Sigmoid colon (tissue), 7 donors: ENCODE measurements around the gene EME2. TPM values are rescaled to one million over a fixed set of nuclear protein-coding genes. Genes with fewer than 3 reads are reported as not detected.

Experiments
- DNase-seq: peaks from one replicate; pipeline ENCODE4 v3.0.0-alpha.2; 2019
- H3K27ac ChIP-seq, 4 donors: fragments of 200-600 bp; sonication (generic); one replicate each; pipeline ENCODE4 v1.5.1; 2016 to 2019; ENCODE audit warnings: mild to moderate bottlenecking in 1 of 4
- H3K27me3 ChIP-seq, 3 donors: fragments of 200-600 bp; sonication (generic); one replicate each; pipeline ENCODE4 v1.5.1; 2019; ENCODE audit warnings: mild to moderate bottlenecking in 1 of 3
- H3K36me3 ChIP-seq, 4 donors: fragments of 200-600 bp; sonication (generic); one replicate each; pipeline ENCODE4 v1.5.1; 2016 to 2019
- H3K4me1 ChIP-seq, 4 donors: fragments of 200-600 bp; sonication (generic); one replicate each; pipeline ENCODE4 v1.5.1; 2017 to 2019
- H3K4me3 ChIP-seq, 4 donors: fragments of 200-600 bp; sonication (generic); one replicate each; pipeline ENCODE4 v1.5.1; 2017 to 2019; ENCODE audit warnings: mild to moderate bottlenecking in 2 of 4, moderate library complexity in 1 of 4
- H3K9me3 ChIP-seq, 4 donors: fragments of 200-600 bp in 3 of 4; sonication (generic) in 3 of 4; one replicate each; pipeline versions ENCODE4 v1.5.1 to v1.6.1; 2013 to 2019
- EP300 ChIP-seq, 4 donors: sonication (generic); formaldehyde crosslinking; IDR thresholded peaks; one replicate each; pipeline ENCODE4 v1.6.1; 2017; ENCODE audit warnings: antibody characterized with exemption in 4 of 4
- POLR2A ChIP-seq, 2 donors: fragments of 450-650 bp; IDR thresholded peaks; one replicate each; pipeline ENCODE4 v1.6.1; 2016; ENCODE audit warnings: antibody characterized with exemption in 2 of 2, mild to moderate bottlenecking in 2 of 2, moderate library complexity in 2 of 2
- POLR2AphosphoS5 ChIP-seq, 4 donors: sonication (generic); formaldehyde crosslinking; IDR thresholded peaks; one replicate each; pipeline ENCODE4 v1.6.1; 2017; ENCODE audit warnings: antibody characterized with exemption in 4 of 4
- WGBS, 2 donors: extraction: QIAGEN DNeasy Blood & Tissue Kit; methylation state at CpG; one replicate each; pipeline ENCODE4 v1.1.7; 2013; 5-methylcytosine and 5-hydroxymethylcytosine counted together
- intact Hi-C: fragments of 100-400 bp; cut with DNase I; formaldehyde crosslinking; loops from one replicate; pipeline ENCODE4 v1.15.1; 2023
- polyA plus RNA-seq, 3 donors: library from polyadenylated mRNA; stranded (reverse); fragments of 200-250 nt; gene quantifications; one replicate each; pipeline ENCODE4 v1.2.3, GENCODE V29; 2013
- total RNA-seq, 4 donors: library from RNA; depleted of rRNA; stranded (reverse); fragments of >200 nt; gene quantifications; one replicate each; pipeline ENCODE4 v1.1.0, GENCODE V29; 2016
- TF ChIP-seq, protein P1 (sequence below), 4 experiments: fragments of 450-650 bp in 3 of 4; fragments of 200-600 bp in 1 of 4; IDR thresholded peaks; one replicate each; pipeline ENCODE4 v1.5.1; 2016 to 2019; ENCODE audit warnings: antibody characterized with exemption in 4 of 4, mild to moderate bottlenecking in 3 of 4, moderate library complexity in 2 of 4
- donor health status: healthy with polysubstance abuse.
- donor health status: Bipolar disorder and iron deficiency.
- donor health status: healthy.

Gene EME2
- total RNA-seq (10 to 100 TPM in 1 of 4 donors, 1 to 10 TPM in 3; 4.3 to 10.5 (median 7.2) TPM), polyA plus RNA-seq (10 to 100 TPM in 1 of 3 donors, 1 to 10 TPM in 2; 1.8 to 17.1 (median 2.5) TPM)

- H3K36me3 ChIP-seq, result peaks cover 14 to 43% (median 32%) of the 10 kb centered on the region in 4 donors
- no peak for TF ChIP-seq POLR2A (IDR thresholded peaks at IDR 0.05)
- TF ChIP-seq, protein P1, sequence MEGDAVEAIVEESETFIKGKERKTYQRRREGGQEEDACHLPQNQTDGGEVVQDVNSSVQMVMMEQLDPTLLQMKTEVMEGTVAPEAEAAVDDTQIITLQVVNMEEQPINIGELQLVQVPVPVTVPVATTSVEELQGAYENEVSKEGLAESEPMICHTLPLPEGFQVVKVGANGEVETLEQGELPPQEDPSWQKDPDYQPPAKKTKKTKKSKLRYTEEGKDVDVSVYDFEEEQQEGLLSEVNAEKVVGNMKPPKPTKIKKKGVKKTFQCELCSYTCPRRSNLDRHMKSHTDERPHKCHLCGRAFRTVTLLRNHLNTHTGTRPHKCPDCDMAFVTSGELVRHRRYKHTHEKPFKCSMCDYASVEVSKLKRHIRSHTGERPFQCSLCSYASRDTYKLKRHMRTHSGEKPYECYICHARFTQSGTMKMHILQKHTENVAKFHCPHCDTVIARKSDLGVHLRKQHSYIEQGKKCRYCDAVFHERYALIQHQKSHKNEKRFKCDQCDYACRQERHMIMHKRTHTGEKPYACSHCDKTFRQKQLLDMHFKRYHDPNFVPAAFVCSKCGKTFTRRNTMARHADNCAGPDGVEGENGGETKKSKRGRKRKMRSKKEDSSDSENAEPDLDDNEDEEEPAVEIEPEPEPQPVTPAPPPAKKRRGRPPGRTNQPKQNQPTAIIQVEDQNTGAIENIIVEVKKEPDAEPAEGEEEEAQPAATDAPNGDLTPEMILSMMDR (IDR thresholded peaks at IDR 0.05), result no peak
- no peak for TF ChIP-seq POLR2AphosphoS5 (IDR thresholded peaks at IDR 0.05)
- peaks cover 0 to 56% (median 47%) of the 10 kb centered on the region in 4 donors for H3K4me1 ChIP-seq
- DNase-seq, result no peak
- H3K4me3 ChIP-seq, result peak within 1 kb of the TSS; percentile 64 to 93 (median 90)
- no peaks in the 10 kb centered on the region for H3K9me3 ChIP-seq
- WGBS, 2 donors, result 0 to 1% methylated on average over 53 of the region's 53 CpGs
- H3K27ac ChIP-seq, result peak within 1 kb of the TSS; percentile 91 to 97 (median 96)
- intact Hi-C loops, result loop anchor here (2.0 to 10.0 kb wide), 3 partner anchors 54 to 1088 kb away; partner anchors contain the start of genes FAHD1, HAGH, JMJD8 and MAPK8IP3
- no peaks in the 10 kb centered on the region for H3K27me3 ChIP-seq
Observed at GRCh38 chr16:1772362-1772907, at the start of gene EME2. Gene EME2 (plus strand): TSS chr16:1772810. CDS start chr16:1773228, 418 bp downstream.

DNA sequence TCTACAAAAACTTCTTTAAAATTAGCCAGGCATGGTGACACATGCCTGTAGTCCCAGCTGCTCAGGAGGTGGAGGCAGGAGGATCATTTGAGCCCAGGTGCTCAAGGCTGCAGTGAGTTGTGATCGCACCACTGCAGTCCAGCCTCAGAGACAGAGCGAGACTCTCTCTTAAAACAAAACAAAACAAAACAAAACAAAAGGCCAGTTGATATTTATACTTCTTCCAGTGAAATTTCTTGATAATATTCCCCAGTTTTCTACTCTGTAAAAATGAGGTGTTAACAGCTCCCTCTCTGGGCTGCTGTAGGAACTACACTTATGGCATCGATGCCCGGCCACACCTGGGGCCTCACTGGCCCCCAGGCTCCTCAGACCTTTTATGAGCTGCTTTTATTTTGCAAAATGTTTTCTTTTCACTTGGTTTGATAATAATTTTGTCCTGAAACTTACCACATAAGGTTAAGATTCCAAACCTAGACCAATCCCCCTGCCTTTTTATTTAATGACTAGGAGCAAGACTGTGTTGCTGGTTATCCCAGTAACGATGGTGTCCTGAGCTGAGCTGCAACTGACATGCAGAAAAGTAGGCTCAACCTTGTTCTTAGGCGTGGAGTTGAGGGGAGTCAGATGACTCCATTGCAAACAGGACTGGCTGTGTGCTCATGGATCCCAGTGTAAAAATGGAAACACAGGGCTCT is 49.0 kb upstream of the EME2 start:
- Histone ChIP-seq H3K36me3 (peaks cover 3 to 43% (median 21%) of the 10 kb centered on the region in 4 donors), H3K4me1 (peaks cover 0 to 30% (median 27%) of the 10 kb centered on the region in 4 donors), H3K4me3 (no peak overlapping the region), H3K9me3 (no peaks in the 10 kb centered on the region), H3K27me3 (no peaks in the 10 kb centered on the region), H3K27ac (peak overlapping the region in 3 of 4 donors; percentile 27 to 73 (median 63))
- intact Hi-C loops, result no loop called here
- 44 to 58% methylated on average over 6 of the region's 6 CpGs for WGBS, 2 donors
- no peak for DNase-seq
- TF ChIP-seq EP300 (IDR thresholded peaks at IDR 0.05) (no peak), POLR2A (IDR thresholded peaks at IDR 0.05) (no peak), POLR2AphosphoS5 (IDR thresholded peaks at IDR 0.05) (no peak)
- TF ChIP-seq, protein P1 (IDR thresholded peaks at IDR 0.05), result peak in 3 of 4 experiments; percentile 59 to 78 (median 60)

GRCh38 chr16:1724491-1724890 is 48.1 kb upstream of the EME2 start:
- 92 to 97% methylated on average over 12 of the region's 12 CpGs for WGBS, 2 donors
- intact Hi-C loops, result no loop called here
- no peak for TF ChIP-seq EP300 (IDR thresholded peaks at IDR 0.05)
- TF ChIP-seq POLR2A (IDR thresholded peaks at IDR 0.05), result no peak
- no peak for TF ChIP-seq POLR2AphosphoS5 (IDR thresholded peaks at IDR 0.05)
- TF ChIP-seq, protein P1 (IDR thresholded peaks at IDR 0.05), result no peak

GRCh38 chr16:1726661-1727502 is 45.7 kb upstream of the EME2 start:
- Histone ChIP-seq H3K27me3 (no peaks in the 10 kb centered on the region), H3K4me3 (no peak overlapping the region), H3K4me1 (peaks cover 0 to 25% (median 21%) of the 10 kb centered on the region in 4 donors), H3K27ac (no peak overlapping the region), H3K36me3 (peaks cover 13 to 63% (median 37%) of the 10 kb centered on the region in 4 donors), H3K9me3 (no peaks in the 10 kb centered on the region)
- intact Hi-C loops, result no loop called here
- 96% methylated on average over 32 of the region's 32 CpGs for WGBS, 2 donors
- no peak for DNase-seq
- TF ChIP-seq, protein P1 (IDR thresholded peaks at IDR 0.05), result no peak
- TF ChIP-seq POLR2A (IDR thresholded peaks at IDR 0.05), result no peak
- TF ChIP-seq EP300 (IDR thresholded peaks at IDR 0.05), result no peak
- TF ChIP-seq POLR2AphosphoS5 (IDR thresholded peaks at IDR 0.05), result no peak

More at GRCh38 chr16:1724491-1724890, 48.1 kb upstream of the EME2 start:
- H3K9me3 ChIP-seq, result no peaks in the 10 kb centered on the region
- DNase-seq, result peak; percentile 61
- peaks cover 11 to 52% (median 30%) of the 10 kb centered on the region in 4 donors for H3K36me3 ChIP-seq
- no peak overlapping the region for H3K4me3 ChIP-seq
- H3K4me1 ChIP-seq, result peaks cover 0 to 30% (median 27%) of the 10 kb centered on the region in 4 donors
- H3K27me3 ChIP-seq, result no peaks in the 10 kb centered on the region
- H3K27ac ChIP-seq, result no peak overlapping the region
